Breast epithelium (tissue), 3 donors: ENCODE data around the gene CST6.

Experiments
- POLR2A ChIP-seq: fragments of 450-650 bp; IDR thresholded peaks from one replicate; pipeline ENCODE4 v1.6.1; 2016; ENCODE audit warnings: antibody characterized with exemption, mild to moderate bottlenecking, moderate library complexity
- POLR2AphosphoS5 ChIP-seq, 3 donors: sonication (generic); formaldehyde crosslinking; IDR thresholded peaks; one replicate each; pipeline ENCODE4 v1.6.1; 2017; ENCODE audit warnings: antibody characterized with exemption in 3 of 3
- TF ChIP-seq, protein P1 (sequence below), 3 donors: fragments of 450-650 bp; IDR thresholded peaks; one replicate each; pipeline ENCODE4 v1.5.1; 2016 to 2017; ENCODE audit warnings: antibody characterized with exemption in 3 of 3, mild to moderate bottlenecking in 3 of 3, moderate library complexity in 3 of 3

DNA sequence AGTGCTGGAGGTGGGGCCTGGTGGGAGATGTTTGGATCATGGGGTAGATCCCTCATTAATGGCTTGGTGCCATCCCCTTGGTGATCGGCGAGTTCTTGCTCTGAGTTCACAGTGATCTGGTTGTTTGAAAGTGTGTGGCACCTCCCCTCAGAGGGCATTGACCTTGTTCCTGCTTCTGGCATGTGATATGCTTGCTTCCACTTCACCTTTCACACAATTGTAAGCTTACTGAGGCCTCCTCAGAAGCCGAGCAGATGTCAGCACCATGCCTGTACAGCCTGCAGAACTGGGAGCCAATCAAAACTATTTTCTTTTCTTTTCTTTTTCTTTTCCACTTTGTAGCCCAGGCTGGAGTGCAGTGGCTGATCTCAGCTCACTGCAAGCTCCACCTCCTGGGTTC, 25.5 kb downstream of the CST6 start:
- TF ChIP-seq, protein P1, sequence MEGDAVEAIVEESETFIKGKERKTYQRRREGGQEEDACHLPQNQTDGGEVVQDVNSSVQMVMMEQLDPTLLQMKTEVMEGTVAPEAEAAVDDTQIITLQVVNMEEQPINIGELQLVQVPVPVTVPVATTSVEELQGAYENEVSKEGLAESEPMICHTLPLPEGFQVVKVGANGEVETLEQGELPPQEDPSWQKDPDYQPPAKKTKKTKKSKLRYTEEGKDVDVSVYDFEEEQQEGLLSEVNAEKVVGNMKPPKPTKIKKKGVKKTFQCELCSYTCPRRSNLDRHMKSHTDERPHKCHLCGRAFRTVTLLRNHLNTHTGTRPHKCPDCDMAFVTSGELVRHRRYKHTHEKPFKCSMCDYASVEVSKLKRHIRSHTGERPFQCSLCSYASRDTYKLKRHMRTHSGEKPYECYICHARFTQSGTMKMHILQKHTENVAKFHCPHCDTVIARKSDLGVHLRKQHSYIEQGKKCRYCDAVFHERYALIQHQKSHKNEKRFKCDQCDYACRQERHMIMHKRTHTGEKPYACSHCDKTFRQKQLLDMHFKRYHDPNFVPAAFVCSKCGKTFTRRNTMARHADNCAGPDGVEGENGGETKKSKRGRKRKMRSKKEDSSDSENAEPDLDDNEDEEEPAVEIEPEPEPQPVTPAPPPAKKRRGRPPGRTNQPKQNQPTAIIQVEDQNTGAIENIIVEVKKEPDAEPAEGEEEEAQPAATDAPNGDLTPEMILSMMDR (IDR thresholded peaks at IDR 0.05) = no peak
- no peak for TF ChIP-seq POLR2AphosphoS5 (IDR thresholded peaks at IDR 0.05)
- no peak for TF ChIP-seq POLR2A
